HG03378 (cell line): ENCODE results near the gene TBL1X.

ENCODE experiments used
- ATAC-seq: cut with Tn5 transposase; IDR thresholded peaks from one replicate; pipeline ENCODE4 v1.9.1; 2021; ENCODE audit warnings: mild to moderate bottlenecking, moderate library complexity; ENCODE audit not compliant: unreplicated experiment

TBL1X gene

DNA sequence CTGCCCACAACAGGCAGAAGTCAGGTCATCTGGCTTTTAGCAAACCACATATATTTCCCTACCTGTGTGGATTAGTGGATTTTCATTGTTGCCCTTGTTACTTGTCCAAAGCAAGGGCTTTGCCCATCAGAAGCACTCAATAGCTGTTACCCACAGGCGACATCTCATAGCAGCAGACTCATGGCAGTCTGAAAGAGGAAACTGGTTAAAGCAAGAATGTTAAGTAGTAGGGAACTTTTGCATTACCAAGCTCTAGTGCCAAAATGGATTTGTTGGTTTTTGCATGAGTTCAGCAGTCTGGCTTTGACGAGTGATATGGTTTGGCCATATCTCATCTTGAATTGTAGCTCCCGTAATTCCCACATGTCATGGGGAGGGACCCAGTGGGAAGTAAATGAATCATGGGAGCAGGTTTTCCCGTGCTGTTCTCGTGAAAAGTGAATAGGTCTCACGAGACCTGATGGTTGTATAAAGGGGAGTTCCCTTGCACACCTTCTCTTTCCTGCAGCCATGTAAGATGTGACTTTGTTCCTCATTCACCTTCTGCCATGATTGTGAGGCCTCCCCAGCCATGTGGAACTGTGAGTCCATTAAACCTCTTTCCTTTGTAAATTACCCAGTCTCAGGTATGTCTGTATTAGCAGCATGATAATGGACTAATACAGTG is 192.9 kb downstream of the TBL1X start:
- ATAC-seq, result no peak

DNA sequence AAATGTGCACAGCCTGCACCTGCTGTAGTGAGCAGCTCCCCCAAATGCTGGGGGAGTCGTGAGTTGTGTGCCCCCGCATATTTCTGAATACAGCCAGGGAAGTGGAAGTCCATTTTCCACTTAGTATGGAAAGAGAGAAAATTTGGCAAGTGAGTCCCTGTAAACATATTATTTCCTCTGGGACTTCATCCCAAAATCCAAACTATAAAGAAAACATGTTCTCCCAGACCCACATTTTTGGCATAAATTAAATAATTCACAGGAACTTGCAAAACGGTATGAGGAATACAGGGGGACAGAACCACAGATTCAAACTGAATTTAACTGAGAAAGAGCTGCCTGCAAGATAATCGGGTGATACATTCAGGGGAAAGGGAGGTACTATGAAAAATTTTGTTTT is 193.6 kb downstream of the TBL1X start:
- ATAC-seq, result no peak

DNA sequence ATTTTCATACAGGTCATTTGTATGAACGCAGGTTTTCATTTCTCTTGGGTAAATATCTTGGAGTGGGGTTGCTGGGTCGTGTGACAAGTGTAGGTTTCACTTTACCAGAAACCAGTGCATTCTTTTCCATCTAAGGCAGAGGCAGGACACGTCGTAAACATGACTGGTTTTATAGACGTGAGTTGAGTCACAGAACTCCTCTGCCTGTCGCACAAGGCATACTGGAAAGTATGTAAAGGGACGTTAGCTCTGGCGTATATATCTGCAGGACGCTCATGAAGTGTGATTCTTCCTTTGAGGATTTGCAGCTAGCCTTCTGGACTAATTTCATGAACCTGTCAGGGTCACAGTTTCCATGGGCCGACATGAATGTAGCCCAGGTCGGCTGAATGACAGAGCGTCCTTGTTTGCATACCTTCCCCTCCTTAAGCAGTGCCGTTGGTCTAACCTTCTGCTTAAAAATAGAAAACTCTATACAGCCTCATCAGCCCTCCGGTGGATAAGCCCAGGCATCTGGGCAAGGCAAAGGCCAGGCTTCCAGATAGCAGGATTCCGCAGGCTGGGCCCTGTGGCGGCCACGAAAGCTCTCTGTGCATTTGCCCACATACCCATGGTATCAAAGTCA is 194.8 kb downstream of the TBL1X start:
- ATAC-seq, result no peak

DNA sequence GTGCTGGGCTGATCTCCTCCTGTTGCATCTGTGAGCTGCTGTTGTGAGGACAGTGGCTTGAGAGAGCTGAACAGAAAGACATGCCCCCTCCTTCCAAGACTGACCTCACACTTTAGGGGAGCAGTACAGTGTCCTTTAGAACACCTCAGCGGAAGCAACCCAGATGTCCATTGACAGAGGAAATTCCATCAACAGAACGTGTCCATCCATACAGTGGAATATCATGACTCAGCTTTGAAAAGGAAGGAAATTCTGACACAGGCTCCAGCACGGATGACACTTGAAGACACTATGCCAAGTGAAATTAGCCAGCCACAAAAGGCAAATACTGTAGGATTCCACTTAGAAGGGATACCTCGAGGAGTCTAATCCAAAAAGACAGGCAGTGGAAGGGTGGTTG is 197.3 kb downstream of the TBL1X start:
- no peak for ATAC-seq

DNA sequence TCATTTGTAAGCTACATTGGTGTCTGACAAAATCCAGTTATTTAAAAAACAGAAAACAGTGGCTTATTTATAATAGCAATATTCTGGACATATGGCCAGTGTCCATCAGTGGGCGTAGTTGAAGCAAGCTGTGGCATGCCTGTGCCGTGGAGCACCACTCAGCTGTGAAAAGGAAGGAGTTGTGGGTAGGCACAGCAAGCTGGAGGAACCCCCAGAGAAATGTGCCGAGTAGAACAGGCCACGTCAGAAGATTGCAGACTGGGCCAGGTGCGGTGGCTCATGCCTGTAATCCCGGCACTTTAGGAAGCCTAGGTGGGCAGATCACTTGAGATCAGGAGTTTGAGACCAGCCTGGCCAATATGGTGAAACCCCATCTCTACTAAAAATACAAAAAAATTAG is 198.4 kb downstream of the TBL1X start:
- no peak for ATAC-seq

DNA sequence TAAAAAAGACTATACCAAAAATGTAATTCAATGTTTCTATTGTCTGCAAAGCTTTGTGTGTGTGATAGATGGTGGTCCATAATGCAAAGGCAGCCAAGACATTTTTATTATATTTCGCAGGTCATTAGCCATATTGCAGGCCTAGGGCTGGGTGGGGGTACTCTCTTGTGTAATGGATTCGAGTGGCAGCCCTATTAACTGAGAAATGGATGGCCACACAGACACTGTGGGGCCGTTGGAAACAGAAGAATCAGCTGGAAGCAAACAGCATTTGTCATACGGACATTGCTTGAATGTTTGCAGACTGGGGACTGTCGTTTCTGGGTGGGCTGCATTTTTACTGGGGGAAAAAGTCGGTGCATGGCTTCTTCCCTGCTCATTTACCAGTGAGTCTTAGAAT is 199.4 kb downstream of the TBL1X start:
- ATAC-seq, result no peak

DNA sequence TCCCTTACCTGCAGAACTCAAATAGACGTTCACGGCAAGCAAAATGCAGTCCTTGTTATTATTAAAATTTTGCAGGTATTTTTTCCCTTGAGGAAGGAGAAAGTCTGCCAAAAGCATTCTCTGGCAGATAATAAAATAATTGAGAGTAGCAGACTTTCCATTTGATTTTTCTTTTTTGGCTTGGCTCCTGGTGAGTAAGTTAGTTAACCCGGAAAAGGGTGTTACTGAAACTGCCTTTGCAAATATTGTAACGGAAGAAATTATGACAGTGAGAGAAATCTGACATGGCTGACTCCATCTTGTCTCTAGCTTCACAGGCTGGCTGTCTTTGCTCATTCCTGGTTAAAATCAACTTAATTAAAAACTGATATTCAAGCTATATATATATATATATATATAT is 200.3 kb downstream of the TBL1X start:
- ATAC-seq, result no peak

DNA sequence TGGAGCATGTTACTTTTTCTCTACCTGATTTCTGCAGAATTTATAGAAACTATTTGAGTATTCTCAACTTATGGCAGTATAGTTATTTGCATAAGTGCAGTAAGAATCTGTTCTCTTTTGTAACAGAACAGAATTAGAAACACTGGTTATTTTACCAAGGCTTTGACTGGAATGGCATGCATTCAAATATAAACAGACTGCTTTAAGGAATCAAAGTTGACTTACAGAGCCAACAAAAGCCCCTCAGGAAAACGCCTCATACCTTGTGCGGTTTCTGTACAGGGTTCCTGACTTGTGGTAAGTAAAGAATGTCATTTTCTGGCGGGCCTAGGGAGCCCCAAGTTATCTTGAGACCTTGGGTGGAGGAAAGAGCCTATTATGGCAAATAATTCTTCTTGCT is 203.7 kb downstream of the TBL1X start:
- ATAC-seq, result no peak

DNA sequence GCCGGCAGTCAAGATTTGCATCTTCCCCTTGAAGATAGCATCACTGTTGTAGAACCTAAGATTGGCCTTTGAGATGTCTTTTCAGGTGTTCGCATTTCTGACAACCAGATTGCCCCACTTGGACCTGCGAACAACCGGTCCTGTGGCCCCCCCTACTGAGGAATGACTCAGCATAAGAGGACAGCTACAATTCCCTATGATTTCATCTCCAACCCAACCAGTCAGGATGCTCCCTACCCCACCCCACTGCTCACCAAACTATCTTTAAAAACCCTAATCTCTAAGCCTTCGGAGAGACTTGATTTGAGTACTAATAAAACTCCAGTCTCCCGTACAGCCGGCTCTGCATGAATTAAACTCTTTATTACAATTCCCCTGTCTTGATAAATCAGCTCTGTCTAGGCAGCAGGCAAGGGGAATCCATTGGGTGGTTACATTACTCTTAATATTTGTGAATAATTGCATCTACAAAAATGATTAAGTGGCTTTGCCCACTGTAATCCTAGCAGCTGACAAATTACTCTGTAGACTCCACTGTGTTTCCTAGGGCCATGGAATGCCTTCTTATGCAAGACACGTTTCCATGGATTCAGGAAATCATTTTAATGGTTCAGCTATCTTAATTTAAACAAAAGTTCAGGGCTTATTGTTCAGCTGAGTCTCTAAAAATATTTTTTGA is 205.4 kb downstream of the TBL1X start:
- ATAC-seq, result no peak

DNA sequence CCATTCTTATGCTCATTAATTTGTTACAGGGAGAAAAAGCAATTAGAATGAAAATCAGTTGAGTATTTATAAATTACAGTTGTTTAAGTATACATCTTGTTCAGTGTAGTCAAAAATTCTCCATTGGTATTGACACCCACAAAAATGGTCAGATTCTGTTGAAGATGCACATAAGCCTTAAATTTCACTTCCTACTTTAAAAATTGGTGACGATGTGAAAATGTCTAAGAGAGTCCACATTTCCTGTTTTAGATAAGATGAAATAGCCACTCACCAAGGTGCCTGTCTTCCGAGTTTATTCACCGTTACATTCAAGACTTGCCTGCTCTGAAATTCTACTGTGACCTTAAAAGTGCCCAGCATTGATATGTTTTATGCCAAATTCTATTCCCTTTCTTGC is 207.1 kb downstream of the TBL1X start:
- peak; percentile 62 for ATAC-seq

DNA sequence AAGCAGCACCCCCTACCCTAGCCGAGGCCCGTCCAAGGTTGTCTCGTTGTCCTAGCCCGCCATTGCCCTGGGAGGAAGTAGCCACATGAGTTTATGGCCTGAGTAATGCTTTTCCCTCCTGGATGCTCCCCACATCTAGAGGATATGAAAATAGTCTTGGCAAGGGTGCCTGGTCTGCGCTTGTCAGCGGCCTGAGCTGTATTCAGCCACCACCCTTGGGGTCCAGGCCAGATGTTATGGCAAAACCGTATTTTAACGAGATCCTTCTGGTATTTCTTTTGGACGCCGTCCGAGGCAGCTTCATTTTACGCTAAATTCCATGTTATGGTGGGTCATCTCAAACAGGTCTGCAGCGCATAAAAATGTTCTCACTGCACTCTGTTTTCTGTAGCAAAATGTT is 211.4 kb downstream of the TBL1X start:
- no peak for ATAC-seq

DNA sequence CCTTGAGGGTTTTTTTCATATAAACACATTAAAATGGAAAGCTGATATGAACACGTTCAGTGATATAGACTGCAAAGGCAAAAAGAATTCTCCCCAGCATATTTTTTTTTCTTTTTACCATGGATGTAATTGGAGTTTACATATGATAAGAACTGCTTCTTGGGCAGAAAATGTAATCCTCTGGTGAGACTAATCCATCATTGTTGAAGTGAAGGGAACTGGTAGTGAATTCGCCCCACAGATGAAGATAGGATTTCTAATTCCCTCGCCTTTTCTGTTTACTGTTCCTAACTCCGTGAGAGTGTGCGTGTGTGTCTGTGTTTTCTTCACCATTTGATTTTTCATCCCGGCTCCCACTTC is 211.9 kb downstream of the TBL1X start:
- ATAC-seq, result no peak

DNA sequence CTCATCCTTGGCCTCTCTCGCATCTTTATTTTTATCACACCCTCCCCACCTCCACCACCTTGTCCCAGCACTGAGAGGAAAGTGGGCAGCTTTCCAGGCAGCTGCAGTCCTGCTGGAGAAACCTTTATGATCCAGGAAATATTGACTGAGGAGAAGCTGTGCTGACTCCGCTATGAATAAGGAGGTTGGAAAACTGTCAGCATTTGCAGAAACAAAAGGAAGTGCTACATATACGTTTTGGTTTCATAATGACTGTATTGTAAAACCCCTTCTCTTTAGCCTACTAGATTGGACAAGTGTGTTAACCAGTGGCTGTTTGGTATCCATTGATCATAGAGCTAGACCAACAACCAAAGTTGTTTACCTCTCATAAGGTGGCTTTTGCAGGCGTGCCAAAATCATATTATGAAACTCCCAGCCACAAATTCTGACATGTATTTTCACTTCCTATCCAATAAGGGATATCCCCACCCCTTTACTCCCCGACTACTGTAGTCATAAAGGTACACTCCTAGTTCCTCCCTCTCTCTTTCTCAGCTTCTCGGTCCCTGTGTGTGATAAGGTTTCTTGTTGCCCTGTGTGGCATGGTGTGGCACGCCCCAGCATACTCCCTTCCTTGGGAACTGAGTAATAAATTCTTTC is 212.4 kb downstream of the TBL1X start:
- ATAC-seq, result peak; percentile 99

DNA sequence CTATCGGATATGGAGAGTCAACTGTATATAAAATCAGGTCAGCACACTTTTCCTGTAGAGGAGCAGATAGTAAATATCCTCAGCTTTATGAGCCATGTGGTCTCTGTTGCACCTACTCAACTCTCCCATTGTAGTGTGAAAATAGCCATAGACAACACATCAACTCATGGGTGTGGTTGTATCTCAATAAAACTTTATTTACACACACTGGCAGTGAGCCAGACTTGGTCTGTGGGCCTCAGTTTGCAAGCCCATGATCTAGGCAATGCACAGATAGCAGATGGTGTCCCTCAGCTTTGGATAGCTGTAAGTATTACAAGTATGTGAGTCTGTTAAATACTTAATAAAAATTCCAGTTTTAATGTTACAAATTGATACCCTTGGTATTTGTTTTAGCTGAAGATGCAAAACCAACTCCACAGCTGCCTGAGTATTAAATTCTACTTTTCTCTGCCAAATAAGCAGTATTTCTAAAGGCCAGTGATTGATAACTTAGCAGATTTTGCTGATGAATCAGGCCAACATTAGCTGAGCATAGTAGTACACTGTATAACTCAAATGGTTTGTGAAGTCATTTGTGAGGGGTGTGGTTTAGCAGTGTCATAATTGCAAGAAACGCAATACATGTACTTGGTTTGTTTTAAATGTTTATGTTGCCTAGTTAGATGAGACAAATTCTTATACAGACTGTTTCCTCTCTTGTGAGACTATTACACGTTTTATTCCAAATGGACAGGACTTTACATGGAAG is 213.5 kb downstream of the TBL1X start:
- no peak for ATAC-seq

DNA sequence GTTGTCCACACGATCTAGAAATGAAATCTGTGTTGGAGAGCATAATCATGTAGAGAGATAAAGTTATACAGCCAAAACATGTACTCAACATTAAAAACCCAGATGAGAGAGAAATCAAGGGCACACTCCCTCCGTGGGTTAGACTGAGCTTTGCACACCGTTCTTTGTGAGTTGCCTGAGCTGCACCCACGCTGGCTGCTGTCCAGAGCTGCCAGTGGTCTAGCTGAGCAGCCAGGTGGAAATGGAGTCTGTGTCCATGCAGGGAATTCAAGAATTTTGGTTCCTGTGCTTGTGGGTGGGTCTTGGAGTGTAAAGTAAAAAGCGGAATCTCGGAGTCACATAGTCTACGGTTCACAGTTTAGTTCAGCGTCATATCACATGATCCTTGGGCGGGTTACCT is 216.2 kb downstream of the TBL1X start:
- ATAC-seq, result no peak

DNA sequence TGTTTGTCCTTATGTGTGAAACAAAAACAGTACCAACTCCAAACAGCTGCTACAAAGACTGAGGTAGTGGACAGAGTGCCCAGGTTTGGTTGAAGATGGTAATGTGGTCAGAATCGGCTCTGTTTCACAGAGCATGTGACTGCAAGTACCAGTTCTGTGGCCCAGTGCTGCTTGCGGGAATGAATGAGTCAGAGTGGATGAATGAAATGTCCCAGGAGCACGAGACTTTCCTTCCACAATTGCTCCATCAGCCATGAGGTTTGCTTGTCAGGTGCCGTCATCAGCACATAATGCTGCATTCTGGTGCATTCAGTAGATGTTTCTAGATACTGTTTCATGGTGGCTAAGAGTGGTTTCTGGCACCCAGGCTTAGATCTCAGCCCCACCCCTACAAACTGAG is 216.6 kb downstream of the TBL1X start:
- no peak for ATAC-seq

DNA sequence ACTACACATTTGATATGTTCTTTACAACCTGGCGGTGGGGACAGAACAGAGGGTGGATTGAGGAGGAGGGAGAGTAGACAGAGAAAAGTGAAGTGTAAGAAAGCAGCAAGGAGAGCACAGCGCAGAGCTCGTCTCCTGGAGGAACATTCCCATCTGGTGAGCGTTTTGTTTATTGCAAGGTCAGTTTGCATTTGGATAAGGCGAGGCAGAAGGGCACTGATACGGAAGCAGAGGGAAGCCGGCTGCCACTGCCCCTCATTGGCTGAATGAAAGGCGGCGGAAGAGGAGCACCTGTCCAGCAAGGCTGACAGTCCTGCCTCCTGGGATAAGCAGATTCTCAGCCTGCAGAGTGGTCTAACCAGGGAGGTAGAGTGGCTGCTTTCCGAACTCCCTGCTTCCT is 217.6 kb downstream of the TBL1X start:
- ATAC-seq, result no peak

DNA sequence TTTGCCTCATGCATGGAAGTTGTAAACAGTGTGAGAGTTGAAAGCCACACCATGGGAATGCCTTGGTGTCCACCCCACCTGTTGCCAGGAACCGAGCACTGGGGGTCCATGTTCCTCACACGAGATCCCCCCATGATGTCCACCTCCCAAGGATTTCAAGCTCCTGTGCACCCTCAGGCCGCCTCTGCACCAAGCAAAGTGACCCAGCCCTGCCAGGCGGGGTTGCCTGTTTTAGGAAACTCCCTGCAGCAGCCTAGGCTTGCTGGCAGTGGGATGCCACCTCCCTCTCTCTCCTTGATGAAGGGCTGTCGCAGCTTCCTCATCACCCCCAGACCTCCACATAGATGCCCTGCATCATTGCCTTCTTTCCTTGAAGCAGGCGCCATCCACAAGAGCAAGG is 218.0 kb downstream of the TBL1X start:
- no peak for ATAC-seq

DNA sequence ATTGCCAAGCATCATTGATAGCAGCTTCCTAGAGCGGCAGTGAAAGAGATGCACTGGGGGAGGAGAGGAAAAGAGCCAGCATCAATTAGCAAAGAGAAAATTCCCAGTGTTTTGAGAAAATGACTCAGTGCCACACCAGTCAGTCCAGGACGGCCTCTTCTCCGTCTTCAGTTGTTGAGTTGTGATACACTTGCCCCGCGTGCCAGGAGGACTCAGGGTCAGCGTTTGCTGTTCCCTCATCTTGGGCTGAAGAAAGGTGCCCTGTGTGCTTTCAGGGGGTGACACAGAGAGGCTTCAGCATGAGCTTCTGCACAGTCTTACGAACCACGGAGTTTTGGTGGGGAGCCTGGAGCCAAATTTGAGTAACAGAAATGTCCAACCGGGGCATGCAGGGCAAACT is 218.5 kb downstream of the TBL1X start:
- ATAC-seq, result no peak

DNA sequence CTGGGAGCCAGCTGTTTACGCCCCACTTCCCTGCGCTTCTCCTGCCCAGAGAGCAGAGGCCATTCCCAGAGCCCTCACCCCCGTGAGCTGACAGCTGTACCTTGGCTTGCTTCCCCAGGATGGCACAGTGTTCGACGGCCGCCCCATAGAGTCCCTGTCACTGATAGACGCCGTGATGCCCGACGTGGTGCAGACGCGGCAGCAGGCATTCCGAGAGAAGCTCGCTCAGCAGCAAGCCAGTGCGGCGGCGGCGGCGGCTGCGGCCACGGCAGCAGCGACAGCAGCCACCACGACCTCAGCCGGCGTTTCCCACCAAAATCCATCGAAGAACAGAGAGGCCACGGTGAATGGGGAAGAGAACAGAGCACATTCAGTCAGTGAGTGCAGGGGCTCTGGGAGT is 223.0 kb downstream of the TBL1X start:
- no peak for ATAC-seq

DNA sequence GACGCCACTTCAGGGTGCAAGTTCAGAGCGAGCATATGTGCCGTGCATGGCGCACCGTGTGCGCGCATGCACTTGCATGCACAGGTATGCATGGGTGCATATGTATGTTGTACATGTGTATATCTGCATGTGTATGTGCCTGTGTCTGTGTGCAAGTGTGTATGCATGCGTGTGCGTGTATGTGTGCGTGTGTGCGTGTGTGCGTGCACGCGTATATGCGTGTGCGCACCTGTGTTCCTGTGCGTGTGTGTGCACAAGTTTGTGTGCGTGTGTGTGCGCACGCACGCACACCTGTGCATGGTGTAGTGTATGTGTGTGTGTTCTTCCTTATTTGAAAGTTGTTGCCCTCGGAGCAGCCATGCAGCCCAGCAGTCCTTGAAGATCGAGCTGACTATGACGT is 224.0 kb downstream of the TBL1X start:
- ATAC-seq, result no peak
